ENCODE results near the gene PCSK5.

DNA sequence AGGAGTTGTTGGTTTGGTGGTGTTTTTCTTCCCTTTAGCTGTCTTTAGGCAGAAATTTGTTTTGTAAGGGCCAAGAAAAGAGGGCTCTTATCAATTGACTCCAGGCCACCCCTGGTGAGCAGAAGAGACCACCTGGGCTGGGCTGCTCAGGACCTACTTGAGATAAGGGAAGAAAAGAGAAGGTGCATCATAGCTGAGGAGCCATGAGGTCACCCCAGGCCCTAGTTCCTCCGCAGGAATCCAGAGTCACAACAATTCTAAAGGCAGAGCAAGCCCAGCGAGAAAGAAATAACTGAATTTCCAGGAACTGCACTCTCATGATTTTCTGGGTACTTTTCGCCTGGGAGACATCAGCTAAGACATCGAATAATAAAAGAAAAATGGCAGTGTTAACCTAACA is 468.9 kb downstream of the PCSK5 start:
- TF ChIP-seq, protein P1, sequence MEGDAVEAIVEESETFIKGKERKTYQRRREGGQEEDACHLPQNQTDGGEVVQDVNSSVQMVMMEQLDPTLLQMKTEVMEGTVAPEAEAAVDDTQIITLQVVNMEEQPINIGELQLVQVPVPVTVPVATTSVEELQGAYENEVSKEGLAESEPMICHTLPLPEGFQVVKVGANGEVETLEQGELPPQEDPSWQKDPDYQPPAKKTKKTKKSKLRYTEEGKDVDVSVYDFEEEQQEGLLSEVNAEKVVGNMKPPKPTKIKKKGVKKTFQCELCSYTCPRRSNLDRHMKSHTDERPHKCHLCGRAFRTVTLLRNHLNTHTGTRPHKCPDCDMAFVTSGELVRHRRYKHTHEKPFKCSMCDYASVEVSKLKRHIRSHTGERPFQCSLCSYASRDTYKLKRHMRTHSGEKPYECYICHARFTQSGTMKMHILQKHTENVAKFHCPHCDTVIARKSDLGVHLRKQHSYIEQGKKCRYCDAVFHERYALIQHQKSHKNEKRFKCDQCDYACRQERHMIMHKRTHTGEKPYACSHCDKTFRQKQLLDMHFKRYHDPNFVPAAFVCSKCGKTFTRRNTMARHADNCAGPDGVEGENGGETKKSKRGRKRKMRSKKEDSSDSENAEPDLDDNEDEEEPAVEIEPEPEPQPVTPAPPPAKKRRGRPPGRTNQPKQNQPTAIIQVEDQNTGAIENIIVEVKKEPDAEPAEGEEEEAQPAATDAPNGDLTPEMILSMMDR (conservative IDR thresholded peaks at IDR 0.05; ENCODE audit: low read depth, low read length) = no peak
- TF ChIP-seq EZH2 (IDR thresholded peaks at IDR 0.05; ENCODE audit: borderline replicate concordance, low read depth, low read length, poor library complexity, severe bottlenecking) = no peak

All from A673 (cell line).